HuH-7.5 (cell line): Measurements from ENCODE around the gene SLC30A1.
A peak's percentile ranks its signal among the peaks of the same experiment; 100 is the strongest.
"Not testable (repeated sequence)": the region's sequence is repeated elsewhere in the genome, so short reads cannot be mapped to it uniquely, and the experiment has no call there.

Experiments
- DNase-seq: peaks from one replicate; pipeline ENCODE4 v3.0.0; 2011; ENCODE audit warnings: low spot score

Gene SLC30A1, protein sequence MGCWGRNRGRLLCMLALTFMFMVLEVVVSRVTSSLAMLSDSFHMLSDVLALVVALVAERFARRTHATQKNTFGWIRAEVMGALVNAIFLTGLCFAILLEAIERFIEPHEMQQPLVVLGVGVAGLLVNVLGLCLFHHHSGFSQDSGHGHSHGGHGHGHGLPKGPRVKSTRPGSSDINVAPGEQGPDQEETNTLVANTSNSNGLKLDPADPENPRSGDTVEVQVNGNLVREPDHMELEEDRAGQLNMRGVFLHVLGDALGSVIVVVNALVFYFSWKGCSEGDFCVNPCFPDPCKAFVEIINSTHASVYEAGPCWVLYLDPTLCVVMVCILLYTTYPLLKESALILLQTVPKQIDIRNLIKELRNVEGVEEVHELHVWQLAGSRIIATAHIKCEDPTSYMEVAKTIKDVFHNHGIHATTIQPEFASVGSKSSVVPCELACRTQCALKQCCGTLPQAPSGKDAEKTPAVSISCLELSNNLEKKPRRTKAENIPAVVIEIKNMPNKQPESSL

DNA sequence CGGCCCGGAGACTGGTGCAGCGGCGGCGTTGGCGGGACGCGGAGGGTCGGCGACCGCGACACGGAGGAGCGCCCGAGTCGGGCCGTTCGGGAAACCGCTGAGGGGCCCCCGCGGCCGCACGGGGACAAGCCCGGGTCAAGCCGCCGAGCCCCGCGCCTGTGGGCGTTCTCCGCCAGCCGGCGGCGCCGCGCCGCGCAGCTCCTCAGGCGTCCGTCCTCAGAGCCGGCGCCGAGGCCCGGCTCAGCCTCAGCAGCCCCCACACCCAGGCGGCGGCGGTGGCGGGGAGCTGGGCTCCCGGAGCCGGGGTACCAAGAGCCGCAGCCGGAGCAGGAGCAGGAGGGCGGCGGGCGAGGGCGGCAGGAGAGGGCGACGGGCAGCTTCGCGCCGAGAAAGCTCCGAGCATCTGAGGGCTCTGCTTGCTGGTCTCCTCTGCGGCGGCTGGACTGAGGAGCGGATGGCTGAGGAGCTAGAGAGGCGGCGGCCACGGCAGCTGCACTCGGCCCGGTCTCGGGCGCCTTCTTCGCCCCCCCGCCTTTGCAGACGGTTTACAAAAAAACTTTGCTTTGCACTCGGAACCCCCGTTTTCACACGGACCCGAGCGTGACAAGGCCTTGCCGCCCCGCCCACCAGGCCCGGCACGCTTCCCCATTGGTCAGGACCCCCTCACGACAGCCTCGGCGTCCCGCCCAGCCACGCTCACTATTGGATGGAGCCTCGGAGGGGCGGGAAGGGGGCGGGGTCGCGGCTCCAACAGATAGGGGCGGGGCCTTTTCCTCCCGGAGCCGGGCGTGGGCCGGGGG lies at the start of gene SLC30A1:
TSS of gene SLC30A1 (minus strand) at position 522 of the 800 bp plus-strand sequence. CDS start 549 bp downstream, outside the sequence.
- DNase-seq: peak; percentile 97

DNA sequence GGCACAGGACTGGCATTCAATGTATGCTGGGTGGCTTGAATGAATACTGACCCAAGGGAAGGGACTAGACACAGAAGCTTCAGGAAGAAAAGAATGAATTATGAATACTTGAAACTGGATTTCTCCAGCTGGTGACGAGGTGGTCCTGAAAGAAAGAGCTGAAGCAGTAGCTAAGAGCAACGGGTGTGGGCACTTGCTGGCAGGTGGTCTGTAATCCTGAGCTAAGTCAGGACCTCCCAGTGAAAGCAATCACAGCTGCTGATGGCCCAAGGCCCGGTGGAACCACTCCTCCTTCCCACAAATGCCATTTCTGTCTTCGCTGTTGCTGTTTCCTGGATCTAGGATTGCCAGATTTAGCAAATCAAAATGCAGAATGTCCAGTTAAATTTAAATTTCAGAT lies 49.5 kb upstream of the SLC30A1 start:
- DNase-seq: no peak

DNA sequence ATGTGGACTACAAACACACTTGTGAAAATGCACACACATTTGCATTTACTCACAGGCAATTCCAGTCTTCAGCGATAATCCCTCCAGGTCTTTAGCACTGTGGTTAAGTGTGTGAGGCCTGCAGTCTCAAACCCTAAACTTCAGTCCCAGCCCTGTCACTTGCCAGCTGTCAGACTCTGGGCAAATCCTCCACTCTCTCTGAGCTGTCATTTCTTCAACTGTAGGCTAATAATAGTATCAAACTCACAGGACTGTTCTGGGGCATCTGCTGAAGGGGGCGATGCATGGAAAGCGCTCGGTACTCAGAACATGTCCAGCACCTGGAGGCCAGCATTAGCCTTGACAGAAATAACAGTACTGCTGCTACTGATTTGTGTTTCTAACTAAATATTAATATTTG lies 48.3 kb upstream of the SLC30A1 start:
- DNase-seq: no peak

DNA sequence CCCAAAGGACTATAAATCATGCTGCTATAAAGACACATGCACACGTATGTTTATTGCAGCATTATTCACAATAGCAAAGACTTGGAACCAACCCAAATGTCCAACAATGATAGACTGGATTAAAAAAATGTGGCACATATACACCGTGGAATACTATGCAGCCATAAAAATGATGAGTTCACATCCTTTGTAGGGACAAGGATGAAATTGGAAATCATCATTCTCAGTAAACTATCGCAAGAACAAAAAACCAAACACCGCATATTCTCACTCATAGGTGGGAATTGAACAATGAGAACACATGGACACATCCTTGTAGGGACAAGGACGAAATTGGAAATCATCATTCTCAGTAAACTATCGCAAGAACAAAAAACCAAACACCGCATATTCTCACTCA lies 46.9 kb upstream of the SLC30A1 start:
- not testable (repeated sequence) for DNase-seq

DNA sequence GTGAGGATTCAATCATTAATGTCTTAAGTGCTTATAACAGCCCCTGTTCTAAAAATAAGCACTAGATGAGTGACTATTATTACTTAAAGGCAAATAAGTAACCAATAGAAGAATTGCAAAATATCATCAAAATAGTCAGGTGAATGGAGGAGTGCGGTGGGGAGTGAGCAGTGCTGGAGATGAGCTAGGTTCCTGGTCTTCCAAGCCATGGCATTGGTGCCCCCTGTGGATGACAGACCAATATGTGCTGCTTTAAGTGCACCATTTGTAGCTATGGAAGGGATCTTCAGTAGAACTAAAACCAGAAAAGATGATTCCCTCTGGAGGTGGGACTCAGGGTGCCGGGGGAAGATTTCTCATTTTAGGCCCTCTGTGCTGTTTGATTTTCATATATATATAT lies 46.1 kb upstream of the SLC30A1 start:
- peak; percentile 34 for DNase-seq

DNA sequence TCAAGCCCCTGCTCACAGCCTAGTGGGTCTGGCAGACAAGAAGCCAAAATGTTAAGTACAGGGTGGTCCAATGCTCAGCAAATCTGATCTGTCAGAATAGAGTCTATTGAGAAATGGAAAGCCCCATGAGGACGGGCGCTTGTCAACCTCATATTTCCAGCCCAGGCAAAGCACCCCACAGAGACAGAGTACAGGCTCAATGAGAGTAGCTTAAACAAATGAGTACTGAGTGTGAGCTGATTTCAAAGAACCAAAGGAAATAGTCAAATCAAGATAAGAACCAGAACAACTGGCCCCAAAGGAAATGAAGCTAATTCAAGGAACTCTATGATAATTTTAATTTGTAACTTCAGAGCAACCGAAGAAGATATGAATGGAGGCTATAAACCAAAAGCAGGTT lies 44.6 kb upstream of the SLC30A1 start:
- no peak for DNase-seq

DNA sequence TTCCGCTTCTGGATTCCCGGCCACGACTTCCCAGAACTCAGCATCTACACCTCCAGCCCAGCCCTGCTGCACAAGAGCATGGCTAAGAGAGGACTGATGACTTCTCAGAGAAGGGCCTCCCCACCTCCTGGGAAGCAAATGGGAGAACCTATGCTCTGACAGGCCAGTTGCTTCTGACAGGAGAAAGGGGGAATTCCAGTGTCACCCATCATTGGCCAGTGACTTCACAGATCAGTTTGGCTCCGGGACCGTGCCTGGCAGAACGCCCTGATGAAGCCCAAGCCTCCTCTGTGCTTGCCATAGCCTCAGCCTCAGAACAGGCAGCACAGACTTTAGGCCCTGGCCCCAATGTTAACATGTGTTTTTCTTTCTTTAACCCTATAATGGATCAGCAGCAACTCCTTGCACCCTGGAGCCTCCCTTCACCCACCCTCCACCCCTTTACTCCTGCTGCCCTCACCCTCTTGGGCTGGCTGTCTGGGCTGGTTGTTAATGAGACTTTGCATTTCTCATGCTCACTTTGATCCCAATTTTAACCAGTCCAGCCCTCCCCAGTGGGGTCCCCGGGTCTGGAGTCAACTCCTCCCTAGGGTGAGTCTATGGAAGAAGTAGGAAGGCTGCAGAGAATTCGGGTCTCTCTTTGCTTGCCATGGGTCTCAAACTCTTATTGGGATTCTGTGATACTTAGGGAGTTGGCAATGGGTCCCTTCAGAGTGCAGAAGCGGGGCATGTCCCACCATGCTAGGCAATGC lies 42.7 kb upstream of the SLC30A1 start:
- no peak for DNase-seq

DNA sequence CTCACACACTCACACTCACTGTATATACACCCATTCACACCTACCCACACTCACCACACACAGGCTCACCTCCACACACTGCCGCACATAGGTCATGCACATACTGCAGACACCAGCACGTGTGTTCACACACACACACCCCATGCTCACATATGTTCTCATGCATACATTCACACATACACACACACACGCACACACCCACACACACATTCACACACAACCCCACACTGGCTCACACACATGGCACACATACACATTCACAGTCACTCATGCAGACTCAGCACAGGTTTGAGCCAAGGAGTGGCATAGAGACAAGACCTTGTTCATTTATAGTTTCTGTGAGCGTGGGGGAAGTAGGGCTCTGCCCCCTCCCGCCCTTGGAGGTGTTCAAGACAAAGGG lies 41.1 kb upstream of the SLC30A1 start:
- no peak for DNase-seq

DNA sequence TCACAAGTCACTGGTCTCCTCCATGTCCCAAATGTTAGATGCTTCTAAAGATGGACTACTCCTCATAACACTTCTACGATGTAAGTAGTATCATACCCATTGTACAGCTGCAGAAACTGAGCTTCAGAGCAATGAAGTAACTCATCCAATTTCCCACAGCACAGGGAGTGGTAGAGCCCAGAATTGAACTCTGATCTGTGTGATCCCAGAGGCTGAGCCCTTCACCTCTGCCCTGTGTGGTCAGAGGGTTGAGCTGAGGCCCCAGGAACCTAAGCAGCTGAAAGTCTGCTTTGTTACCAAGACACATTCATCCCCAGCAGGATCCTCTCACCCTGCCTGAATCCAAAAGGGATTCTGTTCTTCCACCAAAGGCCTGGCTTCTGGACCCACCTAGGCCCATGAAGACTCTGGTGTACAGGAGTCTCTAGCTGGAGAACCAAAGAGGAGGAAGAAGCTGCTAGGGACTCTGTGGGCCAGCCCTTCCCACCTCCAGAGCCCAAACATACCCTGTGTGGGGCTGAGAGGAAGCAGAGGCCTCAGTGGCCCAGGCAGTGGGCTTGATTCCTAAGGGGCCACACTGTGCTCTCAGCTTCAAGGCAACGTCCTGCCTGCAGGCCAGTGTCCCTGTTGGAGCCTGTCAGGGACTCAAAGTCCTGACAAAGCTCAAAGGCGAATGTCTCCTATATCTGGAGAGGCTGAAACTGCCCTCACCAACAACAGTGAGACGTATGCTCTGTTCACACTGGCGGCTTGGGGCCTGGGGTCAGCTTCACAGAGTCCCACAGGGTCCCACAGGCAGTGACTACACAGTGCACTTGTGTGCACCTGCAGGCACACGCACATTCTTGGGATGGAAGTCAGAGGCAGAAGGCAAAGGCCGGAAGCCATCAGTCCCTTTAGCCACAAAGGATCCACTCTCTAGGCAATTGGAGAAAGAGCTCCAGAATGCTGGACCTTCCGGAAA lies 40.4 kb upstream of the SLC30A1 start:
- no peak for DNase-seq

DNA sequence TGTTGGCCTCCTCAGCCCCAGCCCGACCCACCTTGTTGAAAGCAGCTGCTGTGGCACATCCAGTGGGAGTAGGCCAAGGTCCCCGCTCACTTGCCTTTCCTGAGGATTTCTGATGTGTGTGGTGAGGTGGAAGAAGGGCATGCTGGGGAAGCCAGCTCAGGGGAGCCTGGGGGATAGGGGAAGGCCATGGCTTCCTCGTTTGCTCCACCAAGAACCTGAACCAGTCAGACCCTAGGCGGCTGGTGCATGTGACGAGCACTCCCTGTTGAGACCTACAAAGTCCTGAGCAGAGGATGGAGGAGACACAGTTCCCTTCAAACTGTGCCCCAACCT lies 38.0 kb upstream of the SLC30A1 start:
- DNase-seq: no peak

DNA sequence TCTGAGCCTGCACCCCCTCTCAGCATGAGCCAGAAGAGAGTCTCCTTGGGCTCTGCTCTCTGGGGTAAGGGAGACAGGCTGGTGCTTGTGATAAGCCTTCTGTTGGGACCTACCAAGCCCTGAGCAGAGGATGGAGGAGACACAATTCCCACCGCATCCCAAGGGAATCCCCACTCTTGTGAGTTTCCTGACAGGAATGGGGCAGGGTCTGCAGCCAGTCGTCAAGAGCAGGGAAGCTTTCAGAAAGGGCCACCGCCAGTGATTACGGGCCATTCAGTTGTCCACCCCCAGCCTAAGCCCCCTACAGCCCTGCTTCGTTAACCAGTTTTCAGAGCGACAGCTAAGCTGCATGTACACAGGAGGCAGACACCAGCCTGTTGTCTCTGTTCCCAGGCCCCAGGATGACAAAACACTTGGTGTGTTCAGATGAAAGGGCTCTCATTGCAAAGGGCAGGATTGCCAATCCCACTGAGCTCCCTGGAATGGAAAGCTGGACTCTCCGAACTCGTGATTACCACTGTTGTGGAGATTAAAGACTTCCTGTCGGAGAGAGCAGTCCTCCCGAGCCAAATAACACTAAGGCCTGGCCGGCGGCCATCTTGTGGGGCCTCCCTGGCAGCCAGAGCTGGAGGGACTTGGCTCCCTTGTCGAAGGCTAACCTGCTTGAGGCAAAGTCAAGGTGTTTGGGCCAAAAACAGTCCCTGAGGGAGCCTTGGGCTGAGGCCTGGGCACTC lies 37.4 kb upstream of the SLC30A1 start:
- no peak for DNase-seq

DNA sequence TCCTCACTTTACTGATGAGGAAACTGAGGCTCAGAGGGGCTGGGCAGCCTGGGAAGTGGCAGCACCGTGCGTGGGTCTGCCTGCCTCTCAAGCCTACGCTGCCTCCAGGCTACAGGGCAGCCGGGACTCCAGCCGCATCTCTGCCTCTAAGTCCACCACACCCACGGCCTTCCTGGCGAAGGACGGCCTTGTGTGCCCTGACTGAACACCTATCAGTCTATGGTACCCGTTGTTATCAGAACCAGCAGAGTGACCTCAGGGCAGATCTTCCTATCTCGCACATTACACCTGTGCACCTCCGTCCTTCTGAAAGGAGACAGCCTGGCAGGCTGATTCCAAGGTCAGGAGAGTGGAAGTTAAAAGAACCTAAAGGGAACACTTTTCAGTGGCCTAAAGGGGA lies 35.7 kb upstream of the SLC30A1 start:
- DNase-seq: no peak

DNA sequence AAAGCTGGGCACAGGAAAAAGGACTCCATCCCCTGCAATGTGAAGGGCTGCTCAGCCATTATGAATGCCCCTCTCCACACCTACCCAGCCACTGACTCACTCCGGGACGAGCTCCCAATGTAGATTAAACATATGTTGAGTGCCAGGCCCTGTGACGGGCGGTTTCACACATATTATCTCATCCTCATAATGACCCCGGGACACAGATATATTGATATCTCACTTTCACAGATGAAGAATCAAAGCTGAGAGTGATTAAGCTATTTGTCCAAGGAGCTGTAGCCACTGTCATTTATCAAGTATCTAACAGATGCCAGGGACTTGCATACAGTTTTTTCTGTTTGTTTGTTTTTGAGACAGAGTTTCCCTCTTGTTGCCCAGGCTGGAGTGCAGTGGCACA lies 35.0 kb upstream of the SLC30A1 start:
- DNase-seq: no peak

DNA sequence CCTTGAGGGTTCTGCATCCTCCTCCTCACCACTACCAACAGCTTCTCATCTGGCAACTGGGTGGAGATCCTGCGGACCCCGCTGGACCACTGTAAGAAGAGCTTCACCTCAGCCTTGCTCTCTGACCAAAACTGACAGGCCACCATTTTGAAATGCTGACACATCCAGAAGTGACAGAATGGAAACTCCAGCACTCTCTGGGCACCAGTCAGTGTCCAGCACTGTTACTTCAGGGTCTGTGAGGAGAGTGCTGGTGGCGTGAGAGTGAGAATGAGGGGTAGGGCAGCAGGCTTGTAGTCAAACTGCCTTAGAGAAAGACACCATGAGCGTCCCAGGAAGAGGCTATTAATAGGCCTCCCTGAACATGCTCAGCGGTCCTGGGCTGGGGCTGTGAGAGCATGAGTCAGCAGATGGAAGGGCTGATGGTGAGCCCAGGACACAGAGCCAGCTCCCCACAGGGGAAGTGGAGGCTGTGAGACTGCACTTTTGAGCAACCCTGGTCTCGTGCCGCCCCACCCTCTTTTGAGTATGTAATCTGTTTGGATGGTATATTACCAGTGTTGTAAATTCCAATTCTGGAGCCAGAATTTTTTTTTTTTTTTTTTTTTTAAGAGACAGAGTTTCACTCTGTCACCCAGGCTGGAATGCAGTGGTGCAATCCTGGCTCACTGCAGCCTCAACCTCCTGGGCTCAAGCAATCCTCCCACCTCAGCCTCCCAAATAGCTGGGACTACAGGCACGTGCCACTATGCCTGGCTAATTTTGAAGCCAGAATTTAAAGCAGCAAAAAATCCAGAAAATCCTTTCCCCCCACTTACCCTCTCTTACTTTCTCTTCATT lies 34.4 kb upstream of the SLC30A1 start:
- no peak for DNase-seq

DNA sequence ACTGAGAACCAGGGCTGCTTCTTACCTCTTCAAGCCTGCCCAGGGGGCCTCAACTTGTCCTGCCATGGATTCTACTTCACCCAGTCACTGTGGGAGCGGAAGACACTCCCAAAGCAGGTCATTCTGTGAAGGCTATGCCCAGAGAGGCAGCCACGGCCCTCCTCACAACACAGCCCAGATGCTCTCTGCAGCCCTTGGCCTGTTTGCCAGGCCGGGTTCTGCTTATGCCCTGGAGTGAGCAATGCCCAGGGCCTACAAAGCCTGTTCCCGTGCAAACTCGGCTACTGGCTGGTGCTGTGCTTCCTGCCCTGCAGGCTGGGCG lies 33.8 kb upstream of the SLC30A1 start:
- DNase-seq: no peak

DNA sequence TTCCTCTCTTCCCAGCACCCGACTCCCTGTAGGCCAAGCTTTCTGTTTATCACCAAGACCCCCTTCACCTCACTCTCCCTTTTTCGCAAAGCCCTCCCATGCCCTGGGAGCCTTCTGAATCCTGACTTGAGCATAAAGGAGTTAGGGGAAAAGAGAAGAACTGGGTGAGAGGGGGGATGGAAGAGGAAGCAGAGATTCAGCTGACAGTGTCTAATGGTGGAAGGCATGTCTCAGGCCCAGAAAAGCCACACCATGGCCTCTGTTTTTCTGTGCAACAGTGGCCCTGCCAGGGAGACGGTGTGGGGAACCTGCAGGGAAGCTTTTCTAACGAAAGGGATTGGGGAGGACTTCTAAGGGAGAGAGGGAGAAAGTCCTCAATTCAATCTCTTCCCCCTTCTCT lies 32.9 kb upstream of the SLC30A1 start:
- DNase-seq: no peak

DNA sequence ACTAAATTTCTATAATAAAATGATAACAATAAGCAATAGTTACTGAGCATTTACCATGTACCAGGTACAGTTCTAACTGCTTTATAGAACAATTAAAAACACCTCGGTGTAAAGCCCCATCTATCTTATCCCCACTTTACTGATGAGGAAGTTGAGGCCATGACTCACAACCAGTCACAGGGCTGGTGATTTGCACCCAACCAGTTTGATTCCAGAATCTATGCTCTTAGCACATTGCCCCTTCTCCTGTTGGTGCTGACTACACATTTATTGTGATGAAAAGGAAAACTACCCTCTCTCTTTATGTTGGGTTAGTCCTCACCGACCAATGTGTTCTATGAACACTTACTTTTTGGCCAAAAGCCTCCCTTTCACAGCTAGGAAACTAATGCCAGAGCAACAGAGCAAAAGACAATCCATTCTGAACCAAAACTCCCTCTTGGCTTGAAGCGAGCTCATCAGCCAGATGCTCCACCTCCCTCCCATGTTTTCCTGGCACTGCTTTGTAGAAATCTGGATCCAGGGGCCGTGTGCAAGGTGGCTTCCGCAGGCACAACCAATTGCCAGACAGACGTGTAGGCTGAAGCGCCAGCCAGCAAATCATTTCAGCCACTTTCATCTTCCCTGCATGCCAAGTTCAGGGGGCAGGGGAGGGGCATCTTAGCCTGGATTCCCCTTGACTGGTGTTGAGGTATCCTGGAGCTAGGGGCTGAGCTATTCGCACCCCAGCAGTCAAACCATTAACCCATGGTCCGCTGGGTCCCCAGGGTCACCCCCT lies 32.0 kb upstream of the SLC30A1 start:
- DNase-seq: no peak

DNA sequence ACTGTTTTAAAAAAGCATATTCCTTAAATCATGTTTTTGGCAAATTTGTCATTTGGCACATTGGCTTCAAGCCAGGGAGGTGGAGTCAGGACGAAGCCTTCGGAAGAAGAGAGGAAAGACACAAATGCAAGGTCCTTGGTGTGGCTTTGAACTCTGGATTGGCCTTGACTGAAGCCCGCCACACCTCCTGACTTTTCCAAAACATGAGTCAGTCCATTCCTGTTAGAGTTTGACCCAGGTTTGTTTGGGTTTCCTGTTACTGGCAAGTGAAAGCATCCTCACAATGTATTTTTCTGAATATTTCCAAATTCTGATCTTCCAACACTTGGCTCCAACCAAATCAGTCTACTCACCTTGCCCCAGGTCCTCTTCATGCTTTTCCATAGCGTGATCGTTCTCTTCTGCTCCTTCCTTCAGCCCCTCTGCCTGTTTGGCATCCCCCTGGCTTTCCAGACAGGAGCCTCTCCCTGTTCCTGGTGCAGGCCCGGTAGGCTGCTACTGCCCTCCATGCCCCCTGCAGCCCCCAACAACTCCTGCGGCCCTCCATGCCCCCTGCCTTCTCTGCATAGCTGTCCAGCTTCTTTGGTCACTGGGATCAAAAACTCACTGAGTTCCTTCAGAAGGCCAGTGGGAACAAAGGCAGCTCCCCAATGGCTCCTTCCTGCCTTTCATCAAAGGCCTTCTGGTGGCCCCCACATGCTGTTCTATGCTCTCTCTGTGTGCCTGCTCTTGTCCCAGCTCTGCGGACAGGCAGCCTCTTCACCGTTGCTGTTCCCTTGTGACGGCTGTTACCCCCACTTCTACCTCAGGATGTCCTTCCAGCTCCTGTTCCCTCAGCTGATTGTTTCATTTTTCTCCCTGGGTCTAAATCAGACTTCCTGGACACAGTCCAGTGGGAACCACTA lies 30.4 kb upstream of the SLC30A1 start:
- no peak for DNase-seq
